GM23338 (cell line): ENCODE measurements around the gene NXN. TPM values are rescaled to one million over a fixed set of nuclear protein-coding genes. Genes with fewer than 3 reads are reported as not detected.

Source experiments
- ATAC-seq: fragments of 200-7000 bp; cut with Tn5 transposase; 3 replicates; pipeline ENCODE4 v1.9.1; 2020
- DNase-seq: peaks from one replicate; pipeline ENCODE4 v3.0.0-alpha.2; 2015; ENCODE audit warnings: low spot score
- H2AFZ ChIP-seq: fragments of 200-600 bp; sonication (generic); 2 replicates; pipeline ENCODE4 v1.8.0; 2016; ENCODE audit warnings: antibody characterized with exemption, mild to moderate bottlenecking, moderate library complexity
- H3F3A ChIP-seq: fragments of 200-600 bp; sonication (generic); replicated peaks from 2 replicates; pipeline ENCODE4 v1.8.0; 2017; ENCODE audit warnings: antibody characterized with exemption, mixed run types, low read depth
- H3K27ac ChIP-seq: fragments of 200-600 bp; sonication (generic); 2 replicates; pipeline ENCODE4 v1.6.1; 2016; ENCODE audit warnings: low read depth
- H3K27me3 ChIP-seq: fragments of 200-600 bp; sonication (generic); 2 replicates; pipeline ENCODE4 v1.8.0; 2016; ENCODE audit warnings: mild to moderate bottlenecking, mixed run types, moderate library complexity; ENCODE audit not compliant: insufficient read depth
- H3K36me3 ChIP-seq: fragments of 200-600 bp; sonication (generic); 2 replicates; pipeline ENCODE4 v1.8.0; 2016; ENCODE audit warnings: mild to moderate bottlenecking; ENCODE audit not compliant: insufficient read depth
- H3K4me1 ChIP-seq: fragments of 200-600 bp; sonication (generic); 2 replicates; pipeline ENCODE4 v1.8.0; 2016; ENCODE audit warnings: mild to moderate bottlenecking, moderate library complexity; ENCODE audit not compliant: insufficient read depth
- H3K4me2 ChIP-seq: fragments of 200-600 bp; sonication (generic); 2 replicates; pipeline ENCODE4 v1.7.1; 2017; ENCODE audit warnings: mixed run types
- H3K4me3 ChIP-seq: fragments of 200-600 bp; sonication (generic); 2 replicates; pipeline ENCODE4 v1.6.1; 2016; ENCODE audit warnings: mixed run types
- H3K79me2 ChIP-seq: fragments of 200-600 bp; sonication (generic); replicated peaks from 2 replicates; pipeline ENCODE4 v1.8.0; 2017; ENCODE audit warnings: mild to moderate bottlenecking; ENCODE audit not compliant: insufficient read depth
- H3K9me2 ChIP-seq: fragments of 200-600 bp; sonication (generic); 2 replicates; pipeline ENCODE4 v1.8.0; 2017; ENCODE audit not compliant: insufficient read depth
- H4K20me1 ChIP-seq: fragments of 200-600 bp; sonication (generic); replicated peaks from 2 replicates; pipeline ENCODE4 v1.8.0; 2017; ENCODE audit warnings: mild to moderate bottlenecking; ENCODE audit not compliant: insufficient read depth
- H3K27ac Mint-ChIP-seq: 2 replicates; pipeline ENCODE4 v1.8.0; 2020; ENCODE audit warnings: inconsistent platforms, mild to moderate bottlenecking, moderate library complexity, mixed read lengths
- H3K27me3 Mint-ChIP-seq: 3 replicates; pipeline ENCODE4 v1.8.0; 2022; ENCODE audit warnings: low read depth, mild to moderate bottlenecking, moderate library complexity, mixed read lengths, inconsistent platforms; ENCODE audit not compliant: insufficient read depth, poor library complexity
- H3K36me3 Mint-ChIP-seq: 3 replicates; pipeline ENCODE4 v1.8.0; 2021; ENCODE audit warnings: low read depth, mild to moderate bottlenecking, inconsistent platforms, moderate library complexity, mixed read lengths
- H3K4me1 Mint-ChIP-seq: 3 replicates; pipeline ENCODE4 v1.8.0; 2020; ENCODE audit warnings: mild to moderate bottlenecking, inconsistent platforms, mixed read lengths
- H3K4me3 Mint-ChIP-seq: 3 replicates; pipeline ENCODE4 v1.8.0; 2021; ENCODE audit warnings: moderate library complexity, mild to moderate bottlenecking, inconsistent platforms, mixed read lengths
- H3K9me3 Mint-ChIP-seq: 3 replicates; pipeline ENCODE4 v1.8.0; 2020; ENCODE audit warnings: moderate library complexity, mild to moderate bottlenecking, inconsistent platforms, mixed read lengths
- CREB1 ChIP-seq: fragments of 250-450 bp; sonication (Bioruptor Pico); IDR thresholded peaks from 2 replicates; pipeline ENCODE4 v1.5.0; 2020; ENCODE audit warnings: low read depth, mild to moderate bottlenecking, moderate library complexity
- CTCF ChIP-seq, 2 experiments: fragments of 200-600 bp in 1 of 2; sonication (generic) in 1 of 2; conservative IDR thresholded peaks; 2 replicates each; pipeline versions ENCODE4 v1.5.1 to v1.6.1; 2016 to 2017; ENCODE audit warnings: antibody characterized with exemption in 2 of 2, low read depth in 2 of 2, mild to moderate bottlenecking in 2 of 2, moderate library complexity in 1 of 2
- ETS1 ChIP-seq: IDR thresholded peaks from 2 replicates; pipeline ENCODE4 v1.6.1; 2016; ENCODE audit warnings: antibody characterized with exemption
- EZH2 ChIP-seq: fragments of 200-600 bp; sonication (generic); IDR thresholded peaks from one replicate; pipeline ENCODE4 v1.8.0; 2017; ENCODE audit warnings: antibody characterized with exemption, mild to moderate bottlenecking, low read depth; ENCODE audit not compliant: unreplicated experiment
- JUNB ChIP-seq: IDR thresholded peaks from one replicate; pipeline ENCODE4 v1.6.1; 2016; ENCODE audit warnings: antibody characterized with exemption; ENCODE audit not compliant: unreplicated experiment
- NANOG ChIP-seq: IDR thresholded peaks from 2 replicates; pipeline ENCODE4 v1.6.1; 2016; ENCODE audit warnings: antibody characterized with exemption, borderline replicate concordance
- POLR2AphosphoS5 ChIP-seq: IDR thresholded peaks from 2 replicates; pipeline ENCODE4 v1.6.1; 2016; ENCODE audit warnings: antibody characterized with exemption, low read depth
- REST ChIP-seq: IDR thresholded peaks from one replicate; pipeline ENCODE4 v1.6.1; 2018; ENCODE audit warnings: antibody characterized with exemption; ENCODE audit not compliant: unreplicated experiment
- STAT1 ChIP-seq: IDR thresholded peaks from one replicate; pipeline ENCODE4 v1.6.1; 2016; ENCODE audit warnings: antibody characterized with exemption; ENCODE audit not compliant: unreplicated experiment
- ZNF114 ChIP-seq: fragments of 250-450 bp; sonication (Bioruptor Pico); IDR thresholded peaks from 2 replicates; pipeline ENCODE4 v1.5.0; 2020; ENCODE audit warnings: mild to moderate bottlenecking, moderate library complexity
- ZNF331 ChIP-seq: fragments of 250-450 bp; sonication (Bioruptor Pico); IDR thresholded peaks from 2 replicates; pipeline ENCODE4 v1.5.0; 2020; ENCODE audit warnings: low read depth, mild to moderate bottlenecking, moderate library complexity
- ZNF462 ChIP-seq: fragments of 250-450 bp; sonication (Bioruptor Pico); IDR thresholded peaks from 2 replicates; pipeline ENCODE4 v1.5.0; 2020; ENCODE audit warnings: mild to moderate bottlenecking, moderate library complexity
- polyA plus RNA-seq: library from polyadenylated mRNA; unstranded; fragments of >200 nt; fragmentation: Nextera tagmentation; extraction: Ambion mirVana; gene quantifications from 2 replicates; pipeline ENCODE4 v1.2.1, GENCODE V29; 2016
- total RNA-seq: library from RNA; depleted of rRNA; stranded (reverse); fragments of >200 nt; shearing (Covaris generic); gene quantifications from 2 replicates; pipeline ENCODE4 v1.2.3, GENCODE V29; 2014

Gene NXN
- total and polyA plus RNA-seq, 2 experiments from 2014 or later: 31.8 to 105 TPM

GRCh38 chr17:798246-798645 is 181.3 kb downstream of the NXN start:
- H3K4me2 ChIP-seq: no peak overlapping the region
- no peaks in the 10 kb centered on the region for H3K9me2 ChIP-seq
- H3K36me3 ChIP-seq: no peaks in the 10 kb centered on the region; the same call in 1 of the 2 replicates
- H3K27me3 ChIP-seq: no peaks in the 10 kb centered on the region
- peaks cover 12% of the 10 kb centered on the region for H3K4me1 Mint-ChIP-seq
- DNase-seq (no peak), ATAC-seq (no peak)
- no peaks in the 10 kb centered on the region for H3K79me2 ChIP-seq
- no peak overlapping the region for H3K27ac ChIP-seq
- no peaks in the 10 kb centered on the region; the same call in 1 of the 2 replicates for H4K20me1 ChIP-seq
- H3K27ac Mint-ChIP-seq: no peak overlapping the region
- H3K27me3 Mint-ChIP-seq: peaks cover 23% of the 10 kb centered on the region
- no peaks in the 10 kb centered on the region; the same call in 2 of the 3 replicates for H3K9me3 Mint-ChIP-seq
- H3K4me3 Mint-ChIP-seq: no peak overlapping the region
- no peaks in the 10 kb centered on the region for H3K4me1 ChIP-seq
- TF ChIP-seq JUNB (no peak), ZNF114 (CRISPR knock-in tag) (no peak), EZH2 (no peak), ETS1 (no peak), STAT1 (no peak), REST (no peak), ZNF331 (CRISPR knock-in tag) (no peak), POLR2AphosphoS5 (no peak), ZNF462 (no peak), CTCF (conservative IDR thresholded peaks at IDR 0.05; ENCODE audit: low read depth in 2 of 2) (no peak), CREB1 (CRISPR knock-in tag) (no peak), NANOG (no peak)
- no peak overlapping the region for H2AFZ ChIP-seq
- H3K4me3 ChIP-seq: no peak overlapping the region
- H3K36me3 Mint-ChIP-seq: peaks cover 17% of the 10 kb centered on the region
- H3F3A ChIP-seq: 0 out of 2 replicates have a peak, but pooled peaks cover 4% of the 10 kb centered on the region
